K562 (cell line): ENCODE measurements around the gene RIC8B. TPM values are rescaled to one million over a fixed set of nuclear protein-coding genes. Genes with fewer than 3 reads are reported as not detected.

Experiments used
- MIER1 ChIP-seq: fragments of 450-650 bp; IDR thresholded peaks from 2 replicates; pipeline ENCODE4 v1.6.1; 2016; ENCODE audit warnings: antibody characterized with exemption, mild to moderate bottlenecking, low read depth
- PTTG1 ChIP-seq: fragments of 450-650 bp; IDR thresholded peaks from 2 replicates; pipeline ENCODE4 v1.6.1; 2016; ENCODE audit warnings: low read depth, mild to moderate bottlenecking, missing genetic modification characterization, missing compliant biosample characterization
- THAP12 ChIP-seq: fragments of 250-450 bp; sonication (Bioruptor Pico); IDR thresholded peaks from 2 replicates; pipeline ENCODE4 v1.9.0; 2021; ENCODE audit warnings: mild to moderate bottlenecking, inconsistent platforms
- U2AF1 ChIP-seq: fragments of 200-400 bp; formaldehyde crosslinking; optimal IDR thresholded peaks from 2 replicates; pipeline ENCODE3; 2017; ENCODE audit warnings: mild to moderate bottlenecking, low read depth, low read length, moderate library complexity
- UBTF ChIP-seq, 2 experiments: IDR thresholded peaks; 2 replicates each; pipeline ENCODE4 v1.6.1; 2012; ENCODE audit warnings: improper control_type of control experiment in 2 of 2, low read depth in 2 of 2, low read length in 2 of 2, borderline replicate concordance in 1 of 2
- XRCC5 ChIP-seq: fragments of 200-400 bp; formaldehyde crosslinking; IDR thresholded peaks from 2 replicates; pipeline ENCODE4 v1.6.1; 2017; ENCODE audit warnings: low read depth, mild to moderate bottlenecking, low read length
- ZNF197 ChIP-seq: fragments of 200-800 bp; sonication (Bioruptor generic); IDR thresholded peaks from 2 replicates; pipeline ENCODE4 v1.6.1; 2016; ENCODE audit warnings: low read depth, missing genetic modification characterization, missing compliant biosample characterization
- polyA plus RNA-seq, 8 experiments: library from polyadenylated mRNA; depleted of rRNA in 4 of 8; stranded (reverse) in 5 of 8; unstranded in 3 of 8; fragments of >200 nt; fragmentation: Nextera tagmentation in 2 of 8; fragmentation: Illumina TruSeq in 1 of 8; extraction: Ambion mirVana in 2 of 8; extraction: Trizol in 1 of 8; gene quantifications; 2 replicates each; pipeline versions ENCODE4 v1.2.1 to v1.2.3, GENCODE V29; 2011 to 2014; ENCODE audit warnings: inconsistent platforms in 1 of 8, missing spikeins in 1 of 8
- total RNA-seq, 7 experiments: library from RNA; depleted of rRNA in 6 of 7; stranded (reverse); fragments of >200 nt in 6 of 7; fragmentation: Illumina TruSeq in 2 of 7; extraction: Trizol in 2 of 7; gene quantifications; 2 replicates each; pipeline versions ENCODE4 v1.2.1 to v1.2.3, GENCODE V29; 2011 to 2021; ENCODE audit warnings: low replicate concordance in 1 of 7

RIC8B gene
- total and polyA plus RNA-seq, 9 of the 15 experiments (the other 6 are each of a cell fraction or from before 2014, with no cell fraction given): 0.92 to 8.1 (median 4.8) TPM

- TF ChIP-seq UBTF (IDR thresholded peaks at IDR 0.05; ENCODE audit: borderline replicate concordance in 1 of 2, low read depth in 2 of 2, low read length in 2 of 2) (no peak), THAP12 (no peak), XRCC5 (no peak), PTTG1 (no peak), ZNF197 (no peak), U2AF1 (no peak), MIER1 (no peak)
Observed at GRCh38 chr12:106741247-106741646, 33.2 kb upstream of the RIC8B start (continued).
